ENCODE measurements around the gene MAGOH.

DNA sequence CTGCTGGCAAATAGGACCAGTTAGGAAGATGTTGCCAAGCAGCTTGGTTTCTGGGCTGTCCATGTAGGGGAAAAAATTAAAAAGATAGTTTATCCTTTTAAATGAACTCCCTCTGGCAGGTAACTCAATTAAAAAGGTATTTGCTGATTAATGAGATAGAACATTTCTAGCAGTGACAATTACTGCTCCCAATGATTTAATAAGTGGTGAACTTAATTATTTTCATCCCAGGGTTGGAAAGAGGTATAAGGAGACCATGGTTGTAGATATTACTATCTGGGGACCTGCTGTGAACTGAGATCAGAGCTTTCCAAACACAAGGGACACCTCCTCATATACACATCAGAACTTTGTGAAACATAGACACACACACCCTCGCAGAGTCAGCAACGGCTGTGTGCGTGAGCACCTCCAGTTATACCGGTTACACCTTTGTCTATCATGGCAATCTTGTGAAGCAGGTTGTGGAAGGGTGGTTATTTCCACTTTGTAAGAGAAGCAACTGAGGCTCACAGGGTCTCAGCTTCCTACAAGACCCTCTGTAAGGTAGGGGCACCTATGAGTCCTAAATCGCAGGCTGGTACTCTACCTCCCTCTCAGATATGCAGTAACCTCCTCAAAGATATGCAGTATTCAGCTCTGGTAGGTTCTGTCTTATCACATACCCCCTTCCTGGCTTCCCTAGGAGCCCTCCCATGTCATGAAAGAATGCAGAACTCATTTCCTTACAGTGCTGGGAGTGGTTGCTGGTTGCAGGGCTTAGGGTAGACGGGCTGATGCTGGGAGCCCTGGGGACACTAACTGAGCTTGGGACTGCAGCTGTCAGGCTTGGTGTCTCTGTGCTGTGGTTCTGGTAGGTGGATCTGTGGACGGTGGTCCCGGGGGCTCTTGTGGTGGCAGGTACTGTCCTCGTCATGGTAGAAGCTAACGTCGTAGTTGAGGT is 18.5 kb upstream of the MAGOH start:
- TF ChIP-seq, protein P1, sequence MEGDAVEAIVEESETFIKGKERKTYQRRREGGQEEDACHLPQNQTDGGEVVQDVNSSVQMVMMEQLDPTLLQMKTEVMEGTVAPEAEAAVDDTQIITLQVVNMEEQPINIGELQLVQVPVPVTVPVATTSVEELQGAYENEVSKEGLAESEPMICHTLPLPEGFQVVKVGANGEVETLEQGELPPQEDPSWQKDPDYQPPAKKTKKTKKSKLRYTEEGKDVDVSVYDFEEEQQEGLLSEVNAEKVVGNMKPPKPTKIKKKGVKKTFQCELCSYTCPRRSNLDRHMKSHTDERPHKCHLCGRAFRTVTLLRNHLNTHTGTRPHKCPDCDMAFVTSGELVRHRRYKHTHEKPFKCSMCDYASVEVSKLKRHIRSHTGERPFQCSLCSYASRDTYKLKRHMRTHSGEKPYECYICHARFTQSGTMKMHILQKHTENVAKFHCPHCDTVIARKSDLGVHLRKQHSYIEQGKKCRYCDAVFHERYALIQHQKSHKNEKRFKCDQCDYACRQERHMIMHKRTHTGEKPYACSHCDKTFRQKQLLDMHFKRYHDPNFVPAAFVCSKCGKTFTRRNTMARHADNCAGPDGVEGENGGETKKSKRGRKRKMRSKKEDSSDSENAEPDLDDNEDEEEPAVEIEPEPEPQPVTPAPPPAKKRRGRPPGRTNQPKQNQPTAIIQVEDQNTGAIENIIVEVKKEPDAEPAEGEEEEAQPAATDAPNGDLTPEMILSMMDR (IDR thresholded peaks at IDR 0.05; ENCODE audit: low read depth, low read length): no peak
- no peak for TF ChIP-seq EZH2phosphoT487 (IDR thresholded peaks at IDR 0.05; ENCODE audit: low read depth)
